ENCODE results near the gene SEC22B.
A peak's percentile ranks its signal among the peaks of the same experiment; 100 is the strongest.
"Not testable (repeated sequence)": the region's sequence is repeated elsewhere in the genome, so short reads cannot be mapped to it uniquely, and the experiment has no call there.

SEC22B gene

DNA sequence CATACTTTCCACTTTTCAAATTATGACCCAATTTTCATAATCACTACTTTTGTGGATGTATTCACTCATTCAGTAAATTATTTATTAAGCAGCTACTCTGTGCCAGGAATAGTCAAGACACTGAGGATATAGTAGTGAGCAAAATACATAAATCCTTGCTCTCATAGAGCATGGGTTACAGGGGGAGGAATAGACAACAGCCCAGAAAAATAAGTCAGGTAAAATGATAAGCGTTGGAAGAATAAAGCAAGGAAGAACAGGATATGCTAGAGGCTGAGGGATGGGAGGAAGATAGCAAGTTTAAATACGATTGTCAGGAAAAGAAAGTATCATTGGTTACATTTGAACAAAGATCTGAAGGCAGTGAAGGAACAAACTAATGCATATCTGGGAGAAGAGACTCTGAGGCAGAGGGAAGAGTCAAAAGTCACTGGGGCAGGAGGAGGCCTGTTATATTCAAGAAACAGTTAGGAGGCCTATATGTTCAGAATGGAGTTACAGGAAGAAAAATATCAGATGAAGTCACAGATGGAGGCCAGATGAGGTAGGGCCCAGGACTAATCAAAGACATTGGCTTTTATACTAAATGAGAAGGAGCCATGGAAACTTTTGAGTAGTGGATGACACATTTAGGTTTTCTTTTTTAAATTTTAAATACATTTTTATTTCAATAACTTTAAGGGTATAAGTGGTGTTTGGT is 42.9 kb downstream of the SEC22B start:
- peaks cover 4% of the 10 kb centered on the region for H3K36me3 Mint-ChIP-seq (ENCODE audit: low read depth)
- peaks cover 17% of the 10 kb centered on the region for H3K4me1 Mint-ChIP-seq (ENCODE audit: low read depth)
- no peak overlapping the region for H3K4me3 Mint-ChIP-seq
- H3K27ac Mint-ChIP-seq: no peak overlapping the region
- H3K27me3 Mint-ChIP-seq (ENCODE audit: low read depth): no peaks in the 10 kb centered on the region
- H3K9me3 Mint-ChIP-seq: no peaks in the 10 kb centered on the region

DNA sequence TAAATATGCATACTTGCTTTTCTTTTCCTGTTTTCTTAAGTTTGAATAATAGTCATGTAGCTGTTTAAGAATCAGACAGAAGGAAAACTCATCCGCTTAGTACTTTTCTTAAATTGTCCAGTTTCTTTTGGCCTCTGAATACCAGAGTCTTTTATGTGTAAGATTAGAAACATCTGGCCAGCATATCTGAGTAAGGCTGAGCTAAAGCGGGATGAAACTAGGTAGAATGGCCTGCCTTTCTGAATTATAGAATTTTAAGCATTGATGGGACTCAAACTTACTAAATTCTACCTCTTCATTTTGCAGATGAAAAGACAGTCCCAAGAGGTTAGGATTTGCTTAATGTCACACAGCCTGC is 43.9 kb downstream of the SEC22B start:
- peaks cover 17% of the 10 kb centered on the region for H3K4me1 Mint-ChIP-seq (ENCODE audit: low read depth)
- H3K27ac Mint-ChIP-seq; H3K36me3 Mint-ChIP-seq (ENCODE audit: low read depth); H3K27me3 Mint-ChIP-seq (ENCODE audit: low read depth); H3K9me3 Mint-ChIP-seq; H3K4me3 Mint-ChIP-seq: not testable (repeated sequence)

DNA sequence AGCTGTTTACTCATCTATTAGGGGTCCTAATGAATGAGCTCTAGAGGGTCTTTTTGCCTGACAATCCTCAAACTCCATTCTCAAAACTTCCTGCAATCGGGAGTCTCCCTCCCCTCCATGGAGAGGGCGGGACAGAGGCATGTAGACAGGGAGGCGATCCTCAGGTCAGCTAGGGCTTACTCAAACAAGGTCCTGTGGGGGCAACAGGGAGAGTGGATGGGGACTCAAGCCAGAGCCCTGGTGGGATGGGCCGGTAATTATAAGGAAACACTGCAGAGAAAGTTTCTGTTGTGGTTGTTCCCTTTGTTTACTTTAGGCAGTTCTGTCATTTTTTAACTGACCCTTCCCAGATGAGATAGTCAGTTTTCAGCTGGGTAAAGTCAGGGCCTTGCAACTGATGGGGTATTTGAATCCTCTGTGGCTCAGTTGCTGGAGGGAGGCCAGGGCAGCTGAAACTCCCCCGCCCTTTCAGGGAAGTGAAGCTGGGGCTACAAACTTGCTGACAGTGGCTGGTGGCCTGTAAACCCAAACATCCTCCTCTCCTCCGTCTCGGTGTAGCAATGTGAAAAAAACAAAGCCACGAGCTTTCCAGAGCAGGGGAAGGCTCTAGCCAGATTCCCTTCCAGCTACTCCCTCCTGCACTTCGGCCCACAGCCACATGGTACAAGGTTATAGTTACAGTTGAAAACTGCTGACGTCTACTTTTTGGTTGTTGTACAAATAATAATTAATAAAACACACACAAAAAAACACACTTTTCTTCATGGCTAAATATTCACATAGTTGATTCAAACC is 44.5 kb downstream of the SEC22B start:
- not testable (repeated sequence) for H3K27ac Mint-ChIP-seq; H3K9me3 Mint-ChIP-seq; H3K4me3 Mint-ChIP-seq; H3K36me3 Mint-ChIP-seq (ENCODE audit: low read depth); H3K27me3 Mint-ChIP-seq (ENCODE audit: low read depth)
- H3K4me1 Mint-ChIP-seq (ENCODE audit: low read depth): peaks cover 15% of the 10 kb centered on the region

DNA sequence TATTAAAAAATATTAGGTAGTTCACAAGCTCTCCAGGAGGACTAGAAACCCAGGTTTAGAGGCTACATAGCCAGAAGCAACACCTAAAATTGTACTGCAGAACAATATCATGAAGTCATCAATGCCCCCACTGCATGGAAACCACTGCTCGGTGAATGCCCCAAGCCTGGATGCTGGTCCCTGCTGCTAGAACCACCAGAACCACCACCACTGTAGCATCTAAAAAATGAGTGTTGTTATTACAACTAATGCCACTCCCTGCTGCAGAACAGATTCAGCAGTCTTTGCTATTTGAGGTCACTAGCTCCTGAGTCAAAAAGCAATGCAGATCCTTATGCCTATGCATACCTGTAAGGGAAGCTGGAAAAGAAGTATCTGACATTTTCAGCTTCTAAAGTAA is 48.4 kb downstream of the SEC22B start:
- not testable (repeated sequence) for H3K9me3 Mint-ChIP-seq; H3K4me3 Mint-ChIP-seq; H3K27me3 Mint-ChIP-seq (ENCODE audit: low read depth); H3K36me3 Mint-ChIP-seq (ENCODE audit: low read depth); H3K27ac Mint-ChIP-seq
- H3K4me1 Mint-ChIP-seq (ENCODE audit: low read depth): peaks cover 20% of the 10 kb centered on the region

DNA sequence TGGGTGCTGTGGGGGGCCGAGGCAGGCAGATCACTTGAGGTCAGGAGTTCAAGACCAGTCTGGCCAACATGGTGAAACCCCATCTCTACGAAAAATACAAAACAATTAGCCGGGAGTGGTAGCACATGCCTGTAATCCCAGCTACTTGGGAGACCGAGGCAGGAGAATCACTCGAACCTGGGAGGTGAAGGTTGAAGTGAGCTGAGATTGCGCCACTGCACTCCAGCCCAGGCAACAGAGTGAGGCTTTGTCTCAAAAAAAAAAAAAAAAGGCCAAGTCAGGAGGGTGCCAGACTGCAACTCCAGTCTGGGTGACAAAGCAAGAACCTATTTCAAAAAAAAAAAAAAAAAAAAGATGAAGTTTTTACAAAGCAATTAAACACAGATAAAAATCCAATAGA is 50.1 kb downstream of the SEC22B start:
- peaks cover 16% of the 10 kb centered on the region for H3K4me1 Mint-ChIP-seq (ENCODE audit: low read depth)
- not testable (repeated sequence) for H3K36me3 Mint-ChIP-seq (ENCODE audit: low read depth); H3K9me3 Mint-ChIP-seq; H3K27me3 Mint-ChIP-seq (ENCODE audit: low read depth); H3K27ac Mint-ChIP-seq; H3K4me3 Mint-ChIP-seq

DNA sequence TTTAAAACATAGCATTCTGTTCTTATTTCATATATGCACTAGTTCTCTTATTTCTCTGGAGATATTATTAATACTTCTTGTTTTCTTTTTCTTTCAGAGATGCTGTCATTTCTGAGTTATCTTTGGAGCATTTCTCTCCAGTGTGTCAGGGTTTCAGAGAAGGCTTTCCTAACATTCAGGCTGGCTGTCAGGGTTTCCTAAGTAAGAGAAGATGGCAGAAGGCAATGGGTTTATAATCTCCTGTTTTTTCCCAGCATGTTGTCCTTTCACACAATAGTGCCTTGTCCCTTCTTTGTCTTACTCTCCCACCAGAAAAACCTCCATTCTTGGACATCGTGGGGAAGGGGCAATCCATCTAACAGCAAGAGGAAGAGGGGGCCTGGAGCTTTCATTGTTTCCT is 51.7 kb downstream of the SEC22B start:
- not testable (repeated sequence) for H3K27me3 Mint-ChIP-seq (ENCODE audit: low read depth); H3K9me3 Mint-ChIP-seq; H3K4me3 Mint-ChIP-seq; H3K27ac Mint-ChIP-seq; H3K36me3 Mint-ChIP-seq (ENCODE audit: low read depth)
- peaks cover 14% of the 10 kb centered on the region for H3K4me1 Mint-ChIP-seq (ENCODE audit: low read depth)

DNA sequence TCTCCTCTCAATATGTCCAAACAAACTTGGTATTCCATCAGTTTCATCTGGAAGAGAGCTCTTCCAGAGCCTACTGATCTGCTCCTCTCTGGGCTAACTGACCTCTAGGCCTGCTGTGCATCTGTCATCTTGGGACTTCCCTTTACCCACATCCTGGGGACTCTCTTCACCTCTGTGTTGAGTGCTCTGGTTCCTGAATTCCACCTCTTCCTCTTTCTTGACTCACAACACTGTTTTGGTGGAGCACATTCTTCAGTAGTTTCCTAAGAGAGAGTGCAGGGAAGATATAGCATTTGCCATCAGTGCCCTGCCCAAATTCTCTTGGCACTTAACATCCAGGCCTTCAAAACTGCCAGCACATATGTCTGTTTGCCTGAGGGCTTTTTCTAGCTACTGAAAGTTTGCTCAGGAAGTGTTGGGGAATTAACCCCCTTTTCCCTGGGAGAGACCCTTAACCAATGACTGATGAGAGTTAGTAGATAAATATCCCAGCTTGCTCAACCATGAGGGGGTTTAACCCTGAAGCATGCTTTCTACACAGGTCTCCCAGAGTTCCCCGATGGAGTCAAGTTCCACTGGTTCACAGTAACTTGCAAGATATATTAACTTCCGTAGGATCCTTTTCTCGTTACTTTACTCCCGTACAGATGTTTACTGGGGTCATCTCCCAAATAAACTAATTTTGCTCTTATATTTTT is 52.4 kb downstream of the SEC22B start:
- peak overlapping the region; percentile 26 for H3K27ac Mint-ChIP-seq
- H3K4me3 Mint-ChIP-seq: peak overlapping the region; percentile 37
- not testable (repeated sequence) for H3K27me3 Mint-ChIP-seq (ENCODE audit: low read depth); H3K36me3 Mint-ChIP-seq (ENCODE audit: low read depth); H3K9me3 Mint-ChIP-seq
- H3K4me1 Mint-ChIP-seq (ENCODE audit: low read depth): peaks cover 12% of the 10 kb centered on the region

DNA sequence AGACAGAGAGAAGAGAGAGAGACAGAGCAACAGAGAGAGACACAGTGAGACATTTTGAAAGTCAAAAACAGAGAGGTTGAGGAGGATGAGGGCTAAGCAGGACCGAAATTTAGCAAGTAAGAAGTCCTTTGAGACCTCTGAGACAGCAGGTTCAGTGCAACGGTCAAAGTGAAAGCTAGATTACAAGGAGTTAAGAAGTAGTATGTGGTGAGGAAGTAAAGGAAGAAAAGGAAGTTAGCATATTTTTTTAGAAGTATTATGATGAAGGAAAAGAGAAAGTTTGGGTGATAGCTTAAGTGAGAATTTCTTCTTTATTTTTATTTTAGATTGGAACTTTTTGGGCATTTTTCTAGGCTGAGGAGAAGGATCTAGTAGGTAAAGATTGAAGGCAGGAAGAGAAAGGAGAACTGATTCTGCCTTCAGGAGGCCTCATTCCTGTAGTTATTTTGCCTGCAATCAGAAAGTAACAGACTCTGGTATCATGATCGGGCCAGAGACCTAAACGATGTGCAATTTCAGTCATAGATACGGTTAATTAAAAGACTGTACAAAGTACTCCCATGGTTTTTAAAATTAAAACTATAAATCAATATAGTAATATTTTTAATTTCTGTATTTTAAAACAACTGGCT is 53.9 kb downstream of the SEC22B start:
- peak overlapping the region; percentile 43 for H3K4me3 Mint-ChIP-seq
- not testable (repeated sequence) for H3K36me3 Mint-ChIP-seq (ENCODE audit: low read depth)

DNA sequence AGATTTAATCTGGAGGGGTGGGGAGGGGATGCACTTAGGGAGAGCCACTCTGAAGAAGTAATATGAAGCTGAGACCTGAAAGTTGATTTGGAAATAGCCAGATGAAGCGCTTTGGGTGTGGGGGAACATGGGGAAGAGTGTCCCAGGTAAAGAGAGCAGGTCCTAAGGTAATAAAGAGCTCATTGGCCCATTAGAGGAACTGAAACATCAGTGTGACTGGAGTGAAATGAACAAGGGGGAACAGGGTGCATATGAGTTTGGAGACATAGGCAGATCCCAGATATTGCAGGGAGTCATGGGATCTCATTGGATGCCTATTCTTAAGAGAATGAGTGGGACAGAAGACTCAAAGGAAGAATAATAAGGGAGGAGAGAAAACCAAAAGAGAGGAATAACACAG is 54.5 kb downstream of the SEC22B start:
- not testable (repeated sequence) for H3K36me3 Mint-ChIP-seq (ENCODE audit: low read depth); H3K27me3 Mint-ChIP-seq (ENCODE audit: low read depth); H3K9me3 Mint-ChIP-seq; H3K27ac Mint-ChIP-seq; H3K4me3 Mint-ChIP-seq
- H3K4me1 Mint-ChIP-seq (ENCODE audit: low read depth): peaks cover 17% of the 10 kb centered on the region

More for the DNA sequence above, 53.9 kb downstream of the SEC22B start:
- H3K27ac Mint-ChIP-seq: peak overlapping the region; percentile 42
- H3K9me3 Mint-ChIP-seq; H3K27me3 Mint-ChIP-seq (ENCODE audit: low read depth): not testable (repeated sequence)
- peaks cover 17% of the 10 kb centered on the region for H3K4me1 Mint-ChIP-seq (ENCODE audit: low read depth)

DNA sequence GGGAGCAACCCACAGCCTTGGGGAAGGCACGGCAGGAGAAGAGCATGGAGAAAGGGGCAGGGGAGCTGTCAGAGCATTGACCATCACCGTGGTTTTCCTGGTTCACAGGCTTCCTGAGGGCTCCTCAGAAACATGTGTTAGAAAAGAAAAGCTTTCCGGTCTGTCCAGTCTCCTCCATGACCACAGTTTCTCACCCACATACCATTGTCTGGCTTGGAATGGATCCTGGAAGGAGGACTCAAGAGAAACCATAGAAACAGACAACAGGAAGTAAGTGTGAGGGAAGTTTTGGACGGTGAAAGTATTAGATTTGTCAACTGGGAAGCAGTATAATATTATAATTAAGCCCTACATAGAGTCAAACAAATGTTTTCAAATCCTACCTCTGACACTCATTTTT is 55.8 kb downstream of the SEC22B start:
- not testable (repeated sequence) for H3K4me3 Mint-ChIP-seq; H3K27me3 Mint-ChIP-seq (ENCODE audit: low read depth); H3K9me3 Mint-ChIP-seq; H3K27ac Mint-ChIP-seq; H3K36me3 Mint-ChIP-seq (ENCODE audit: low read depth)
- peaks cover 19% of the 10 kb centered on the region for H3K4me1 Mint-ChIP-seq (ENCODE audit: low read depth)

DNA sequence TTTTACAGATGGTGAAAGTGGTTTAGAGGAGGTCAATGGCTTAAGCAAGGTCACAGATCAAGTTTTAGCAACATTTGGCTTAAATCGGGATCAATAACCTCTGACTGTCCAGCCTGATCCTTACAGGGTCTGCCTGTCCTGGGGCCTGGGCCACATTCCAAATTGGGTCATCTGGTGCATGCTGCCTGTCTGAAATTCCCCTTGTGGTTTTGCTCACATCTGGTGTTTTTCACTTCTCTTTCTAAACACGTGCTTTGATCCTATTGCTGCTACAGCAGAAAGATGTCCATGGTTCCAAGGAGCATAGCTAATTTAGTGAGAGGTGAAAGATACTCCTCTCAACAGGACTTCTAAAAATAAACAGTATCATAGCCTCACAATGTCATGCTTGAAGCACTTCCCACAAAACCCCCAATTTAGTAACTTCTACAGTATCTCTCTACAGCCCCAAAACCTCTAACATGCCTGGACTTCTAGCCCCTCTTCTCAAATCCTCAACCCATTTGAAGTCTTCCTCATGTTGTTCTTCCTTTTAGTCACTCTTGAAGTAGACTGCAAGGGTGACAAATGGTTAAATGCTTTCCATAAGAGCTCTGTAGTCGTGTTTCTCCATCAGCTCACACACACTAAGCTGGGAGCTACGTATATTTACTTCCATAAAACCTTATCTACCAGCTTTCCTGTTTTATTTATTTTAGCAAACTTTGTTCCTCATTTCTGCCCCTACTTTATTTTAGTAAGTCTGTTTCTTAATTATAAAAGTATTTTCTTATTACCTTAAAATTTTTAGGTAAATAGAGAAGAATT is 58.7 kb downstream of the SEC22B start:
- H3K27me3 Mint-ChIP-seq (ENCODE audit: low read depth); H3K36me3 Mint-ChIP-seq (ENCODE audit: low read depth); H3K4me1 Mint-ChIP-seq (ENCODE audit: low read depth); H3K27ac Mint-ChIP-seq; H3K4me3 Mint-ChIP-seq; H3K9me3 Mint-ChIP-seq: not testable (repeated sequence)

DNA sequence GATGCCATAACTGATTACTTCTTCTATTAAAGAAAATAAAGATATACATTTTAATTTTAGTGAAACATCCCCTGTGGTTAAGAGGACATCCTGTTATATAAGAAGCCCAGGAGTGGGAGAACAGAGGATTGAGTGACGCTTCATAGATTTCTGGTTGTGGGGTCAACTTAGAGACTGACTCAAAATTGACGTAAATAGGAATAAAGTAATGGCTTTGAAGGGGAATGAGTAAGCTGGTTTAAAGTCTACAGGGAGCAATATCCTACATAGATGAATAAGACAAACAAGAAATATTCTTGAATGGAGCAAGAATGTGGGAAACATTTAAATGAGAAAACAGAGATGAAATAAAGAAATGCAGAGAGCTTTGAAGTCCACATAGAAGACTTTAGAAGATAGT is 60.2 kb downstream of the SEC22B start:
- H3K4me1 Mint-ChIP-seq (ENCODE audit: low read depth); H3K27ac Mint-ChIP-seq; H3K36me3 Mint-ChIP-seq (ENCODE audit: low read depth); H3K9me3 Mint-ChIP-seq; H3K4me3 Mint-ChIP-seq; H3K27me3 Mint-ChIP-seq (ENCODE audit: low read depth): not testable (repeated sequence)

DNA sequence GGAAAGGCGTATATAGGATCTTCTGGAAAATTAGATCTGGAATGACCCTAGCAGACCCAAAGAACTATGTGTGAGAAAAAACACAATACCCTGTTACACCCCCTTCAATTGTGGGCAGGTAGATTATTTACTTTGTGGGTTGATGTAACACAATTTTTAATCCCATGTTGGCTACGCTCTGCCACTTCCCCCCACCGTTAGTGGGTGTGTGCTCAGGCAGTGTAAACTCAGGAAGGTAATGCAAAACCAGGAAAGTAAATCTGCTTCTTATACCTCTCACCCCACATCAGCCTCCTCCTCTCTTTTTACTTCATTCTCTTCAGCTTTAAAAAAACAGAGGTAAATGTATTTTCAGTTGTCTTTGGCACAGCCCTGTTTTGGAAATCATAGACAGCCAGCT is 63.2 kb downstream of the SEC22B start:
- not testable (repeated sequence) for H3K27ac Mint-ChIP-seq; H3K4me3 Mint-ChIP-seq; H3K27me3 Mint-ChIP-seq (ENCODE audit: low read depth); H3K9me3 Mint-ChIP-seq; H3K36me3 Mint-ChIP-seq (ENCODE audit: low read depth); H3K4me1 Mint-ChIP-seq (ENCODE audit: low read depth)

DNA sequence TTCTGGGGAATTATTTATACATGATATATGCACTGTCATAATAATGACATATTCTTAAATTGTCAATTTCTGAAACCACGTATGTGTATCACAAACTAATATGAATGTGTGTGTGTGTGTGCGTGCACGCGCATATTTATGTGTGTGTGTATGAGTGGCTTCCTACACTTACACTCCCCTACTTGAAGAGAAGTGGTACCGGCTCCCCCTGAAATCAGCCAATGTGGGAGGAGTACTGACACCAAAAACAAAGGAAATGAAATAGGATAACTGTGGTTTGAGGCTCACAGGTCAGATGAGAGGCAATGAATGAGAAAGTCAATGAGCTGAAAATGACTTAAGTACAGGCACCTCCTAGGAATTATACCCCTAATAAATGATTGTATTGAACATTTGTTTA is 64.1 kb downstream of the SEC22B start:
- not testable (repeated sequence) for H3K27ac Mint-ChIP-seq; H3K4me3 Mint-ChIP-seq; H3K9me3 Mint-ChIP-seq; H3K4me1 Mint-ChIP-seq (ENCODE audit: low read depth); H3K27me3 Mint-ChIP-seq (ENCODE audit: low read depth); H3K36me3 Mint-ChIP-seq (ENCODE audit: low read depth)

Data from T-helper 1 cell treated with Interleukin-12 subunit alpha and Interleukin-12 subunit beta and Interleukin-4 antibody, amounts not matched to agents 30 μg/mL and 1 μg/mL, for 36 hours (primary cell).